Fibroblast of mammary gland (primary cell): ENCODE results near the gene EVA1C.

Source experiments
- DNase-seq: peaks from one replicate; pipeline ENCODE4 v3.0.0-alpha.2; 2010; ENCODE audit warnings: low read depth
- H3K4me3 ChIP-seq: 2 replicates; pipeline ENCODE4 v1.5.1; 2011; ENCODE audit warnings: low read depth, mild to moderate bottlenecking, low read length, moderate library complexity; ENCODE audit not compliant: control insufficient read depth
- CTCF ChIP-seq: conservative IDR thresholded peaks from 2 replicates; pipeline ENCODE4 v1.5.1; 2011; ENCODE audit warnings: low read depth, low read length, inconsistent platforms; ENCODE audit not compliant: control insufficient read depth, insufficient read depth

The EVA1C gene

GRCh38 chr21:32532636-32533035 lies 120.1 kb downstream of the EVA1C start:
- TF ChIP-seq CTCF, result no peak
- no peak for DNase-seq
- H3K4me3 ChIP-seq, result no peak overlapping the region

GRCh38 chr21:32533053-32533452 lies 120.5 kb downstream of the EVA1C start:
- TF ChIP-seq CTCF, result no peak
- DNase-seq, result no peak
- no peak overlapping the region for H3K4me3 ChIP-seq

- DNase-seq, result no peak
- no peak overlapping the region for H3K4me3 ChIP-seq
- no peak for TF ChIP-seq CTCF
Measured at GRCh38 chr21:32533611-32534010, 121.1 kb downstream of the EVA1C start.

GRCh38 chr21:32534113-32534512 lies 121.6 kb downstream of the EVA1C start:
- no peak for DNase-seq
- no peak overlapping the region for H3K4me3 ChIP-seq
- TF ChIP-seq CTCF, result no peak

- TF ChIP-seq CTCF, result no peak
- no peak overlapping the region for H3K4me3 ChIP-seq
- DNase-seq, result no peak
Measured at GRCh38 chr21:32535612-32536011, 123.1 kb downstream of the EVA1C start.

- TF ChIP-seq CTCF, result no peak
- no peak for DNase-seq
- H3K4me3 ChIP-seq, result no peak overlapping the region
Measured at GRCh38 chr21:32537569-32537881, 125.0 kb downstream of the EVA1C start.

GRCh38 chr21:32538147-32538792 lies 125.8 kb downstream of the EVA1C start:
- no peak for DNase-seq
- no peak for TF ChIP-seq CTCF

More at GRCh38 chr21:32538147-32538792, 125.8 kb downstream of the EVA1C start:
- no peak overlapping the region for H3K4me3 ChIP-seq
